ENCODE measurements around the gene ZNRF3.
"Not testable (repeated sequence)": the region's sequence is repeated elsewhere in the genome, so short reads cannot be mapped to it uniquely, and the experiment has no call there.

Gene ZNRF3

DNA sequence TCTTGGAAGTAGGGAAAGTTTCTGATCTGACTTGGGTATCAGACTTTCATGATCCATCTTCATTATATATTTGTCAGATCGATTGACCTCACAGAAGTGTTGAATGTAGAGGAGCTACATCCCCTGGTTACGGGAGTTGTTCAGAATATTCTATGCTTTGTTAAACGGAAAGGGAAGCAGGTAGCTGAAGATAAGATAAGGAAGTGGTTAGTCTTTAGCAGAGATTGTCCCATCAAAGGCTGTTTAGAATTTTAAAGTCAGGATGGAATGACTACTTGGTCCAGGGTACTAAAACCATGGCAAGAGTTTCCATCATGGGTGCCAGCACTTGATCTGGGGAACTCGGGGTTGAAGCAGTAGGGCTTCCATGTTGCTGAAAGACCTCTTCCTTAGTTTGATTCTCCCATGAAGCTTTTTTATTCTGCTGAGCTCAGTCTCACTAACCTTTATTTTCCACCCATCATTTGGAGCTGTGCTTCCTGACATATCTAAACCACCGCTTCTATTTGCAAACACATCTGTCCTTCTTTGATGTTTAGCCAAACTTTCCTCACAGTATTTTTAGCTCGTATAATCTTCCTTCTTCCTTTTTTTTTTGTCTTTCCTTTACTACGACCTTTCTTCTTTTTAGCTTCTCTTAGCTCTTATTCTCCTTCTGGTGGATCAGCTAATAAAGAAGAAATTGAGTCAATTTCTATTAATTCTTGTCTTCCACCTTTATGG lies 182.3 kb downstream of the ZNRF3 start:
- no peak for DNase-seq (ENCODE audit: low spot score)

DNA sequence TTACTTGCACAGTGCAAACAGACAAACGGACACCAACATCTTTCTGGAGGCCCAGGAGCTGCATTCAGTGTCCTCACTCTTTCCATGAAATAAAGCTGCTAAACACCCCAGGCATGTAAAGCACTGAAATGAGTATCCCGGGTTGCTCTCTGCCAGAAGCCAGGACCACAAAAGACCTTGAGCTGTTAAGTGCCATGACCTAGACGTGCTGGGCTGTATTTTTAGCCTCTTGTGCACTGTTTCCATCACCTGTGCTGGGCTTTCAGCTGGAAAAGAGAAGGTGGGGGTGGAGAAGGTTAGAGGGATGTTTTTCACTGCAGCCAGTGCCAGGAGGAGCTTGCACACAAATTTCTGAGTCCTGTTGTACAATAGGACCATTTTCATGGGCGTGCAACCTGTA lies 186.1 kb downstream of the ZNRF3 start:
- DNase-seq (ENCODE audit: low spot score) = no peak

- DNase-seq (ENCODE audit: low spot score) = no peak
These were observed 187.1 kb downstream of the ZNRF3 start for GRCh38 chr22:29070490-29070889.

DNA sequence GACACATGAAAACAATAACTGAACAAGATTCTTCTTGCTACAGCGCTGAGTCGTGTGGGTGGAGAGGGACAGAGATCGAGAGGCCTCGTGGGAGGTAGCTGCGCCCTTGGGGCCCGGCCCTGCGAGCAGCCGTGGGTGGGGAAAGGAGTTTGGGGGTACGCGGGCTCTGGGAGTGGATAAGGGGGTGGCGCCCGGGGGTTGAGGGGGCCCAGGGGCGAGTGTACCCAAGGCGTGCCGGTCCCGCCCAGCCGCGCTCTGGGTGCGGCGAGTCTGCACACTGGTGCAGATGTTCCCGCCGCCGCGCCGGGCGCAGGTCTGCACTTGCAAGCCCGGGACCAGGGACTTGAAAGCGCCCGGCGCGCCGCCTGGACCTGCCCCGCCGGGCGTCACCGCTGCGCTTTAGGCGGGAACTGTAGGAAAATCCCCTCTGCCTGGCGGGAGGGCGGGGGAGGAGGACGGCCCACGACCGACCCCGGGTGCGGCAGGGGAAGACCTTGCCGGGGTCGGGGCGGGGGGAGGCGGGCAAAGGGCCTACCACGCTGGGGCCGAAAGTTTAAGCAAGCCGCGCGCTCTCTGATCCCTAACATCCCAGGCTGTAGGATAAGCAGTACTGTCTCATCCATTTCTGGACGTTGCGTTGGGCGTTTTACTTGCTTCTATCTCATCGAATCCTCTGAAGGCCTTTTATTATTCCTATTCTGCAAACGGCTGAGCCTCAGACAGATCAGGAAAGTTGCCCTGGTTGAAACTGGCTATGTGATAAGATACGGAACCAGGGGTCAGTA lies 188.1 kb downstream of the ZNRF3 start:
- peak; percentile 83 for DNase-seq (ENCODE audit: low spot score)

DNA sequence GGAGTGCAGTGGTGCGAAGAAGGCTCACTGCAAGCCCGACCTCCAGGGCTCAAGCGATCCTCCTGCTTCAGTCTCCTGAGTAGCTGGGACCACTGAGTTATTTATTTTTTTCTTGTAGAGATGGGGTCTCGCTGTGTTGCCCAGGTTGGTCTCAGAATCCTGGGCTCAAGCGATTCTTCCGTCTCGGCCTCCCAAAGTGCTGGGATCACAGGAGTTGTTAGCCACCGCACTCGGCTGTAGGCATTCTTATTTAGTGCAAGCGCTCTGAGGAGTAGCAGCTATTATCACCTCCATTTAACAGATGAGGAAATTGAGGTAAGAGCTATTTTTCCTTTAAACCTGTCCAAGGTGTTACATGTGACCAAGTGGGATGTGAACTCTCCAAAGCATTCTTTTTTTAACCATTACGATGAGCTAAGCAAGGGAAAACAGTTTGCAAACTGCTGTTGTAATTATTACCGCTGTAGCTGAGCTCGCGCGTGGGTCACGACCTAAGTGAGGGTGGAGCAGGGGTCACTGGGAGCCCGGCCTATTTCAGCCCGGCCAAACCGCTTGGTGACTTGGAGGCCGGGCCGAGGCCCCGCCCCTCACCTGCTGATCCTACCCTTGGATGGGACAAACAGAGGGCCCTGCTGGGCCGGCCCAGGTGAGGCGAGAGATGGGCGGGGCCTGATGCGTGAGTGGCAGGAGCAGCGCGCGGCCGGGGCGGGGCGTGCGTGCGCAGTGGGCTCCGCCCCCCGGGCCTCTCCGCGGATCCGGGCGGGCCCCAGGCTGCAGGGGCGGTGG lies 189.0 kb downstream of the ZNRF3 start:
- DNase-seq (ENCODE audit: low spot score) = peak; percentile 91

DNA sequence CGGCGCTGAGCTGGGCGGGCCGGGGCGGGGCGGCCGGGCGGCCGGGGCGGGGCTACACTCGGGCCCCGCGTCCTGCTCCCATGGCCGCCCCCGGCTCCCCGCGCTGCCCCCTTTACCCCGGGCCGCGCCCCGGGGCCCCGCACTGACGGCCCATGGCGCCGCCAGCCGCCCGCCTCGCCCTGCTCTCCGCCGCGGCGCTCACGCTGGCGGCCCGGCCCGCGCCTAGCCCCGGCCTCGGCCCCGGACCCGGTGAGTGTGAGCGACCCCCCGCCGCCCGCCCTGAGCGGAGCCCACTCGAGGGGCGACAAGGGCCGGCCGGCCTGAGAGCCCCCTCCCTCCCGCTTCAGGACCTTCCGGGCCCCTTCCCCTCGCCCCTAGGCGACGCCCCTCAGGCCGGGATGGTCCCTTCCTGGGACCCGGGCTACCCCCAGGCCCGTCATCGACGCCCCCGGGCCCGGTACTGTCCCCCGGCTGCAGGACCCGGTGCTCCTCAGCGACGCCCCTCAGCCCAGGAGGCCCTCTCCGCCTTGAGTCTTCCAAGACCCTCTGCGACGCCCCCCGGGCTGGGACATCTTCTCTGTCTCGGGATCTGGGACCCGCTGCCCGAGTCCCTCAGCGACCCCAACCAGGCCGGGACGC lies 189.7 kb downstream of the ZNRF3 start, which contains the start of gene KREMEN1:
Gene KREMEN1, plus strand, starts transcription at position 57 of the 639 bp plus-strand sequence. Its CDS starts 96 bp downstream, at position 153.
- peak; percentile 77 for DNase-seq (ENCODE audit: low spot score)

DNA sequence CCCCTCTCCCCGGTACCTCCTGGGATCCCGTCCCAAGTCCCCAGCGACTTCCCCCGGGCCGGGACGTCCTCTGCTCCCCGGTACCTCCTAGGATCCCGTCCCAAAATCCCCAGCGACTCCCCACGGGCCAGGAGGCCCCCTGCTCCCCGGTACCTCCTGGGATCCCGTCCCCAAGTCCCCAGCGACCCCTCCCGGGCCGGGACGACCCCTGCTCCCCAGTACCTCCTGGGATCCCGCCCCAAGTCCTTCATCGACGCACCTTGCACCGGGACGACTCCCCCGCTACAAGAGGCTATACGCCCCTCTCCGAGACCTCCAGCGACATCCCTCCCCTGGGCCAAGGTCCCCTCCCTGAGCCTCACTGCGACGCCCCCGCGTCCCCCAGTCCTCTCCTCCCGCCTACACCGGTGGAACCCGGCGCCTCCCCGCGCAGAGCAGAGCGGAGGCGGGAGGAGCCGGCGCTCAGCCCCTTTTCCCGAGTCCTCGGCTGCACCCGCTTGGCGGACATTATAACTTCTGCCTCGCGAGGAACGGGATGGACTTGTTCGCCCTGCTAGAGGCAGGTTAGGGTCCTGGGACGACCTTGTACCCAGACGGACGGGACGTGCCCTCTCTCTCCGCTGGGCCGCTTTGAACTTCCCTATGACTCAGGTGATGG lies 190.4 kb downstream of the ZNRF3 start:
- peak; percentile 78 for DNase-seq (ENCODE audit: low spot score)

GRCh38 chr22:29074276-29074772 lies 191.0 kb downstream of the ZNRF3 start:
- DNase-seq (ENCODE audit: low spot score) = no peak

- no peak for DNase-seq (ENCODE audit: low spot score)
These were observed 194.9 kb downstream of the ZNRF3 start for GRCh38 chr22:29078036-29078868.

DNA sequence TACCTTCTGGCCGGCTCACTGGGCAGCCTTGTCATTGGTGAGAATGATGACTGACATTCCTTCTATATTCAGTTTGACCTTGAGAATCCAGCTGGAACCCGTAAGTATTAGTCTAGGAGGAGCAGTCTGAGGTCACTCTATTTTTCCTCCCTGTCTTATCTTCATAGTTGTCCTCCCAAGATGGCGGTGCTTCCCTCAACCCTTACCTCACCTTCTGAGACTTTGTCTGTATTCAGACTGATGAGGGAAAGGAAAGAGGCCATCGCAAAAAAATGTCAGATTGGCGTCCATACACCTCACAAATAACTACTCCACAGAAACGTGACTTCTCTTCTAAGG lies 195.5 kb downstream of the ZNRF3 start:
- no peak for DNase-seq (ENCODE audit: low spot score)

- DNase-seq (ENCODE audit: low spot score) = no peak
These were observed 196.0 kb downstream of the ZNRF3 start for GRCh38 chr22:29079218-29079901.

- DNase-seq (ENCODE audit: low spot score) = no peak
These were observed 197.0 kb downstream of the ZNRF3 start for GRCh38 chr22:29080106-29080975.

- no peak for DNase-seq (ENCODE audit: low spot score)
These were observed 198.3 kb downstream of the ZNRF3 start for GRCh38 chr22:29081517-29082236.

DNA sequence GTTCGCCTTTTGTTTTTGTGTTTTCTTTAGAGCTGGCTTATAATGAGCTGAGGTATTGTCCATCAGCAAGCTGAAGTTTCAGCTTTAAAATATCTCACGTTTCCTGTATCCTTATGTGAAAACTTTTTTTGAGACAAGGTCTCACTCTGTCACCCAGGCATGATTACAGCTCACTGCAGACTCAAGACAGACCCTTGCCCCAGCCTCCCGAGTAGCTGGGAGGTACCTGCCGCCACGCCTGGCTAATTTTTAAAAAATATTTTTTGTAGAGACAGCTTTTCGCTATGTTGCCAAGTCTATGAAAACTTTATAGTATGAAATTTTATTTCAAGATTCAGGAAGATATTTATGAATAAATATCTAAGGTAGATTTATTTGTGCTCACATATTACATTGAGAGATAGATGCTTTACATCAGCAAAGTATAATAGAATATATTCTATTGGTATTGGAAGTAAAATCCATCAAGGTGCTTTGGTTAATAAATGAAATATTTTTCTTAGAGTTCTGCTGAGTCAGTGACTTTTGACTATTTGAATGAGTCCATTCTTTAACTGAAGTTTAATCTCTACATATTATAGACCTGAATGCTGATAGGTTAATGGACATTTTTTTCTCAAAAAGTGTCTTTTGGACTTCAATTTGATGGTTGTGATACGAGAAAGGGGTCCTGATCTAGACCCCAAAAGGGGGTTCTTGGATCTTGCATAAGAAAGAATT lies 199.6 kb downstream of the ZNRF3 start:
- DNase-seq (ENCODE audit: low spot score) = no peak

DNA sequence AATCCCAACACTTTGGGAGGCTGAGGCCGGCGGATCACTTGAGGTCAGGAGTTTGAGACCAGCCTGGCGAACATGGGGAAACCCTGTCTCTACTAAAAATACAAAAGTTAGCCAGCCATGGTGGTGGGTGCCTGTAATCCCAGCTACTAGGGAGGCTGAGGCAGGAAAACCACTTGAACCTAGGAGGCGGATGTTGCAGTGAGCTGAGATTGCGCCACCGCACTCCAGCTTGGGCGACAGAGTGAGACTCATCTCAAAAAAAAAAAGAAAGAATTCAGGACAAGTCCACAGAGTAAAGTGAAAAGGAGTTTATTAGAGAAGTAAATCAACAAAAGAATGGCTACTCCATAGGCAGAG lies 200.2 kb downstream of the ZNRF3 start:
- not testable (repeated sequence) for DNase-seq (ENCODE audit: low spot score)

DNA sequence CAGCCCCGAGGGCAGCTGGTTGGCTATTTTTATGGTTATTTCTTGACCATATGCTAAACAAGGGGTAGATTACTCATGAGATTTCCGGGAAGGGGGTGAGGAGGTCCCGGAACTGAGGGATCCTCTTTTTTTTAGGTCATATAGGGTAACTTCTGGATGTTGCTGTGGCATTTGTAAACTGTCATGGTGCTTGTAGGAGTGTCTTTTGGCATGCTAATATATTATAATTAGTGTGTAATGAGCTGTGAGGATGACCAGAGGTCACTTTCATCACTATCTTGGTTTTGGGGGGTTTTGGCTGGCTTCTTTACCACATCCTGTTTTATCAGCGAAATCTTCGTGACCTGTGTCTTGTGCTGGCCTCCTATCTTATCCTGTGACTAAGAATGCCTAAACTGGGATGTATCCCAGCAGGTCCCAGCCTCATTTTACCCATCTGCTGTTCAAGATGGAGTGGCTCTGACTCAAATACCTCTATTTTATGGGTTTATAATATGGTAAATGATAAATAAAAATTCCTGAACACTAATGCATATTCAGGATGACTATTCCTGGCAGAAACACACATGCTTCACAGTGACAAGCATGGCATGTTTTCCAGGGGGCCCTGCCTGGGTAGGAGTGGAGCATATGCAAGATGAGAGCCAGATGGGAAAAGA lies 200.7 kb downstream of the ZNRF3 start:
- no peak for DNase-seq (ENCODE audit: low spot score)

- DNase-seq (ENCODE audit: low spot score) = no peak
These were observed 203.6 kb downstream of the ZNRF3 start for GRCh38 chr22:29087012-29087411.
